ENCODE data around the gene PPP2R5C. TPM values are rescaled to one million over a fixed set of nuclear protein-coding genes. Genes with fewer than 3 reads are reported as not detected.

PPP2R5C gene
- total and polyA plus RNA-seq, 2 of the 8 experiments (the other 6 are each of a cell fraction or from before 2014, with no cell fraction given): 49.6 to 95.9 TPM

GRCh38 chr14:101851736-101852405 is 90.4 kb downstream of the PPP2R5C start (continued):
- no peak for TF ChIP-seq RAD21 (IDR thresholded peaks at IDR 0.05 in 1 of 2, conservative IDR thresholded peaks at IDR 0.05 in 1 of 2; ENCODE audit: low read depth in 2 of 2, low read length in 2 of 2)
